Gastrocnemius medialis (tissue), 4 donors: Measurements from ENCODE around the gene NEURL4. TPM values are rescaled to one million over a fixed set of nuclear protein-coding genes. Genes with fewer than 3 reads are reported as not detected.
A peak's percentile ranks its signal among the peaks of the same experiment; 100 is the strongest.

ENCODE experiments used
- ATAC-seq, 2 donors: fragments of 150-250 bp; one replicate each; pipeline ENCODE4 v1.9.1; 2016
- DNase-seq, 2 donors: peaks; one replicate each; pipeline ENCODE4 v3.0.0-alpha.2; 2019
- H3K27ac ChIP-seq, 4 donors: fragments of 200-600 bp; sonication (generic); 1 replicate in 1 of 4; 2 replicates in 3 of 4; pipeline ENCODE4 v1.5.1; 2016 to 2018; ENCODE audit warnings: mild to moderate bottlenecking in 2 of 4, moderate library complexity in 1 of 4
- H3K27me3 ChIP-seq, 3 donors: fragments of 200-600 bp; sonication (generic) in 2 of 3; 1 replicate in 1 of 3; 2 replicates in 2 of 3; pipeline versions ENCODE4 v1.5.1 to v1.6.0; 2016 to 2019; ENCODE audit warnings: mild to moderate bottlenecking in 1 of 3, moderate library complexity in 1 of 3
- H3K36me3 ChIP-seq, 2 donors: fragments of 200-600 bp; sonication (generic) in 1 of 2; one replicate each; pipeline ENCODE4 v1.5.1; 2017 to 2018
- H3K4me1 ChIP-seq, 2 donors: fragments of 200-600 bp; sonication (generic) in 1 of 2; one replicate each; pipeline ENCODE4 v1.5.1; 2016 to 2017; ENCODE audit warnings: mild to moderate bottlenecking in 2 of 2
- H3K4me3 ChIP-seq, 4 donors: fragments of 200-600 bp; sonication (generic) in 3 of 4; 1 replicate in 1 of 4; 2 replicates in 3 of 4; pipeline ENCODE4 v1.5.1; 2016 to 2019; ENCODE audit warnings: mild to moderate bottlenecking in 2 of 4
- H3K9me3 ChIP-seq, 3 donors: fragments of 200-600 bp; sonication (generic) in 2 of 3; 1 replicate in 1 of 3; 2 replicates in 2 of 3; pipeline ENCODE4 v1.5.1; 2016 to 2019
- POLR2A ChIP-seq, 2 donors: fragments of 450-650 bp; IDR thresholded peaks; one replicate each; pipeline ENCODE4 v1.6.1; 2017; ENCODE audit warnings: antibody characterized with exemption in 2 of 2, mild to moderate bottlenecking in 2 of 2, moderate library complexity in 2 of 2
- in situ Hi-C, 4 donors: fragments of 200-750 bp; cut with MboI; loops; one replicate each; pipeline versions ENCODE4 v1.15.0 to v1.8.0; 2017; ENCODE audit warnings: low sequenced_read_pairs in 4 of 4
- intact Hi-C: fragments of 100-400 bp; cut with DNase I; formaldehyde crosslinking; loops from one replicate; pipeline ENCODE4 v1.15.1; 2023; ENCODE audit warnings: low total_unique reads
- total RNA-seq, 4 donors: library from RNA; depleted of rRNA; stranded (reverse); fragments of >200 nt; gene quantifications; one replicate each; pipeline versions ENCODE4 v1.1.0 to v1.2.3, GENCODE V29; 2016
- TF ChIP-seq, protein P1 (sequence below), 5 experiments: fragments of 450-650 bp in 3 of 5; fragments of 200-600 bp in 2 of 5; sonication (generic) in 2 of 5; IDR thresholded peaks in 4 of 5; conservative IDR thresholded peaks in 1 of 5; 1 replicate in 4 of 5; 2 replicates in 1 of 5; pipeline ENCODE4 v1.5.1; 2016 to 2019; ENCODE audit warnings: antibody characterized with exemption in 5 of 5, mild to moderate bottlenecking in 3 of 5, moderate library complexity in 3 of 5

The NEURL4 gene
- total RNA-seq, 4 donors from 2014 or later = 21.8 to 26.7 (median 23.5) TPM

DNA sequence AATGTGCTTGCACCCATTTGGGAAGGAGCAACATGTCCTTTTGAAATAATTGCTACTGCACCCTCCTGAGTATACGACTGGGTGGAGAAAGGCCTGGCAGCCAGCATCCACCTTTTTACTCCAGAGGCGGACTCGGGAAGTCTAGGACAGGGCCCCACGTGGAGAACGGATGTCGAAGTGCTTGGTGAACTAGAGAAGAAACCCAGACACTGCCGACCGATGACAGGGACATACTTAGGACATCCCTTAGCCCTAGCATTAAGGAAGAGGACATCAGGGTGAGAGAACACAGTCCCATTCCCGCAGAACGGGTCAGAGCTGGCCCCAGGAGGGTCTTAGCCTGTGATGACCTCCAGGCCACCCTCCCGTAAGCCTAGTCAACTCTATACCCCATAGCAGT, 38.5 kb downstream of the NEURL4 start:
- ATAC-seq (peak in 1 of 2 donors; percentile 2), DNase-seq (peak in 1 of 2 donors; percentile 58)
- intact Hi-C loops = no loop called here
- H3K27me3 ChIP-seq = no peaks in the 10 kb centered on the region
- no peak for TF ChIP-seq POLR2A (IDR thresholded peaks at IDR 0.05)
- TF ChIP-seq, protein P1, sequence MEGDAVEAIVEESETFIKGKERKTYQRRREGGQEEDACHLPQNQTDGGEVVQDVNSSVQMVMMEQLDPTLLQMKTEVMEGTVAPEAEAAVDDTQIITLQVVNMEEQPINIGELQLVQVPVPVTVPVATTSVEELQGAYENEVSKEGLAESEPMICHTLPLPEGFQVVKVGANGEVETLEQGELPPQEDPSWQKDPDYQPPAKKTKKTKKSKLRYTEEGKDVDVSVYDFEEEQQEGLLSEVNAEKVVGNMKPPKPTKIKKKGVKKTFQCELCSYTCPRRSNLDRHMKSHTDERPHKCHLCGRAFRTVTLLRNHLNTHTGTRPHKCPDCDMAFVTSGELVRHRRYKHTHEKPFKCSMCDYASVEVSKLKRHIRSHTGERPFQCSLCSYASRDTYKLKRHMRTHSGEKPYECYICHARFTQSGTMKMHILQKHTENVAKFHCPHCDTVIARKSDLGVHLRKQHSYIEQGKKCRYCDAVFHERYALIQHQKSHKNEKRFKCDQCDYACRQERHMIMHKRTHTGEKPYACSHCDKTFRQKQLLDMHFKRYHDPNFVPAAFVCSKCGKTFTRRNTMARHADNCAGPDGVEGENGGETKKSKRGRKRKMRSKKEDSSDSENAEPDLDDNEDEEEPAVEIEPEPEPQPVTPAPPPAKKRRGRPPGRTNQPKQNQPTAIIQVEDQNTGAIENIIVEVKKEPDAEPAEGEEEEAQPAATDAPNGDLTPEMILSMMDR (IDR thresholded peaks at IDR 0.05 in 4 of 5, conservative IDR thresholded peaks at IDR 0.05 in 1 of 5) = no peak
- peaks cover 45 to 59% of the 10 kb centered on the region in 2 donors for H3K4me1 ChIP-seq
- H3K4me3 ChIP-seq = no peak overlapping the region
- peak overlapping the region; percentile 95 to 100 (median 98) for H3K27ac ChIP-seq
- no peaks in the 10 kb centered on the region for H3K9me3 ChIP-seq
- peaks cover 0 to 12% of the 10 kb centered on the region in 2 donors for H3K36me3 ChIP-seq
- in situ Hi-C loops = no loop called here

DNA sequence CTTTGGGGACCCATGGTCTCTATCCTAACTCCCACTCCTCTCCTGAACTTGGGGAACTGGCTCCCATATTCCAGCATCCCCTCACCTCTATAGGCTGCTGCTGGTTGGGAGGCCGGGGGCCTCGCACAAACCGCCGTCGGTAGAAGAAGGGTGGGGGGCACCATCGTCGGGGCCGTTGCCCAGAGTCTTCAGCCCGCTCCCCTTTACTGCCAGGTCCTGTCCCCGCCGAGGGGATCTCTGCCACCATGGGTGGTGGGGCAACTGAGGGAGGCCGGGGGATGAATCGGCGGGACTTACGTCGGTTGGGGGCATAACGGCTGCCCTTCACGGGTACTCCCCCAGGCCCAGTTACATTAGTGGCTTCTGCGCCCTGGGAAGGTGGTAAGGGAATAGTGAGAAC, 39.0 kb downstream of the NEURL4 start:
- no peak overlapping the region for H3K4me3 ChIP-seq
- ATAC-seq (no peak), DNase-seq (no peak)
- no peaks in the 10 kb centered on the region for H3K27me3 ChIP-seq
- no peaks in the 10 kb centered on the region for H3K9me3 ChIP-seq
- peaks cover 0 to 17% of the 10 kb centered on the region in 2 donors for H3K36me3 ChIP-seq
- no peak for TF ChIP-seq POLR2A (IDR thresholded peaks at IDR 0.05)
- TF ChIP-seq, protein P1 (IDR thresholded peaks at IDR 0.05 in 4 of 5, conservative IDR thresholded peaks at IDR 0.05 in 1 of 5) = no peak
- in situ Hi-C loops (no loop called here), intact Hi-C loops (no loop called here)
- H3K4me1 ChIP-seq = peaks cover 42 to 59% of the 10 kb centered on the region in 2 donors
- H3K27ac ChIP-seq = peak overlapping the region; percentile 95 to 100 (median 98)

DNA sequence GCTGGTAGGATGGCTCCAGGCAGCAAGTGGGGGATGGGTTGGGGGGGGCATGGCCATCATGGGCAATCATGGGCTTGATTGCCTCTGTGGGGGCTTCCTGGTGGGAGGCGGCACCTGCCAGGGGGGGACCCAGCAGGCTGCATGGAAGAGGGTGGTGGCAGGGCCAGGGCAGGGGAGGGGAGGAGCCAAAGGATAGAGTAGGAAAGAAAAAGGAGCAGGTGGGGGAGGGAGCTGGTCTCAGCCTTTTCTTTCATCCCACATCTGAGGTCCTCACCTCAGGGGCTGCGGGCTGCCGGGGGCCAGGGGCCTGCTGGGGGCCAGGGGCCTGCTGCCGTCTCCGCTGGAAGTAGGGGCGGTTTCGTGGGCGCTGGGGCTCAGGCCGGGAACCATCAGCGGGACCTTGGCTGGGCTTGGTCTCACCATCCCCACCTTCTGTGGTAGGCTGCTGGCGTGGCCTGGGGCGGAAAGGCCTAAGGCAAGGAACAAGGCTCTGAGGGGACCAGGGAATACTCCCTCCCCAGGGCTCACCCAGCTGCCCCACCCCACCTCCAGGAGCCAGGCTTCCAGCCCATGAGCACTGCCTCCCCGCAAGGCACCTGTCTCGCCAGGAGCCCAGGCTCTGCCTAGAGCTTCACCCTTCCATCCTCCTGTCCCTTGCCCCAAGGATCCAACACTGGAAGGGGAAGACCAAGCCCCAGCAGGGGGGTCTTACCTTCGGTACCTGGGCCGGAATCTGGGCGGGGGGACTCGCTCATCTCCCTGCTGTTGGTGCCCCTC, 39.7 kb downstream of the NEURL4 start:
- intact Hi-C loops = no loop called here

DNA sequence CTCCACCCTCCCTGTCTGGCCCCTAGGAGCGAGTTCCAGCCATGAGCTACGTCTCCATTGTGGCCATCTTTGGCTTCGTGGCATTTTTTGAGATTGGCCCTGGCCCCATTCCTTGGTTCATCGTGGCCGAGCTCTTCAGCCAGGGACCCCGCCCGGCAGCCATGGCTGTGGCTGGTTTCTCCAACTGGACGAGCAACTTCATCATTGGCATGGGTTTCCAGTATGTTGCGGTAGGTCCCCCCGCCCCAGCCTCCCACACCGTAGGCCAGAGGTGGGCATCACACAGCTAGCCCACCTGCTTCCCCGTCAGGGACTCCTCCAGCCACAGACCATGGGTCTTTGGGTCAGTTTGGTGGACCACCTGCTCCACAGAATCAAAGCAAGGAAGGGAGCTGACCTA, 43.5 kb downstream of the NEURL4 start:
- Histone ChIP-seq H3K36me3 (peaks cover 0 to 28% of the 10 kb centered on the region in 2 donors), H3K4me3 (no peak overlapping the region), H3K27ac (peak overlapping the region; percentile 95 to 100 (median 98)), H3K9me3 (no peaks in the 10 kb centered on the region), H3K27me3 (no peaks in the 10 kb centered on the region), H3K4me1 (peaks cover 33 to 46% of the 10 kb centered on the region in 2 donors)
- DNase-seq (no peak), ATAC-seq (no peak)
- TF ChIP-seq, protein P1 (IDR thresholded peaks at IDR 0.05 in 4 of 5, conservative IDR thresholded peaks at IDR 0.05 in 1 of 5) = no peak
- TF ChIP-seq POLR2A (IDR thresholded peaks at IDR 0.05) = no peak
- in situ Hi-C loops = no loop called here
- intact Hi-C loops = no loop called here

More for the DNA sequence above, 39.7 kb downstream of the NEURL4 start:
- TF ChIP-seq, protein P1 (IDR thresholded peaks at IDR 0.05 in 4 of 5, conservative IDR thresholded peaks at IDR 0.05 in 1 of 5) = no peak
- peak in 1 of 2 donors; percentile 5 for ATAC-seq
- Histone ChIP-seq H3K4me1 (peaks cover 46 to 61% of the 10 kb centered on the region in 2 donors), H3K36me3 (peaks cover 0 to 23% of the 10 kb centered on the region in 2 donors), H3K27ac (peak overlapping the region; percentile 95 to 100 (median 98)), H3K4me3 (no peak overlapping the region), H3K27me3 (no peaks in the 10 kb centered on the region), H3K9me3 (no peaks in the 10 kb centered on the region)
- DNase-seq = peak in 1 of 2 donors; percentile 63
- in situ Hi-C loops = no loop called here
